Cardiac muscle cell (in vitro differentiated cells and primary cell): Measurements from ENCODE around the gene MCTP1. TPM values are rescaled to one million over a fixed set of nuclear protein-coding genes. Genes with fewer than 3 reads are reported as not detected.
"Not testable (repeated sequence)": the region's sequence is repeated elsewhere in the genome, so short reads cannot be mapped to it uniquely, and the experiment has no call there.

Experiments used
- DNase-seq, 2 donors: peaks; one replicate each; pipeline versions ENCODE4 v3.0.0 to v3.0.0-alpha.2; 2010 to 2017; ENCODE audit warnings: low read depth in 1 of 2, low spot score in 1 of 2
- H3K27ac ChIP-seq: fragments of 200-600 bp; sonication (generic); 2 replicates; pipeline ENCODE4 v1.5.1; 2016
- H3K27me3 ChIP-seq: fragments of 200-600 bp; sonication (generic); 2 replicates; pipeline ENCODE4 v1.6.0; 2016; ENCODE audit warnings: control low read depth
- H3K36me3 ChIP-seq: fragments of 200-600 bp; sonication (generic); 2 replicates; pipeline ENCODE4 v1.5.1; 2016; ENCODE audit warnings: control low read depth
- H3K4me1 ChIP-seq: fragments of 200-600 bp; sonication (generic); 2 replicates; pipeline ENCODE4 v1.8.1; 2017; ENCODE audit warnings: low read depth, mild to moderate bottlenecking, mixed run types
- H3K4me3 ChIP-seq: fragments of 200-600 bp; sonication (generic); 2 replicates; pipeline ENCODE4 v1.5.1; 2016; ENCODE audit warnings: mild to moderate bottlenecking
- H3K9me3 ChIP-seq: fragments of 200-600 bp; sonication (generic); 2 replicates; pipeline ENCODE4 v1.5.1; 2017; ENCODE audit warnings: low read depth, mild to moderate bottlenecking, control low read depth
- CTCF ChIP-seq: IDR thresholded peaks from 2 replicates; pipeline ENCODE4 v1.5.1; 2012; ENCODE audit warnings: low read depth, mild to moderate bottlenecking, low read length
- polyA plus RNA-seq: library from polyadenylated mRNA; unstranded; fragments of >200 nt; fragmentation: Nextera tagmentation; extraction: Ambion mirVana; gene quantifications from 2 replicates; pipeline ENCODE4 v1.2.1, GENCODE V29; 2016
- total RNA-seq: library from RNA; depleted of rRNA; stranded (reverse); fragments of >200 nt; gene quantifications from 2 replicates; pipeline ENCODE4 v1.2.3, GENCODE V29; 2016

MCTP1 gene
- total and polyA plus RNA-seq, 2 experiments from 2014 or later: 1.4 TPM; not detected in 1

GRCh38 chr5:95217881-95218280 lies 67.0 kb downstream of the MCTP1 start:
- H3K4me1 ChIP-seq: no peaks in the 10 kb centered on the region
- no peak overlapping the region for H3K27ac ChIP-seq
- no peak overlapping the region for H3K4me3 ChIP-seq
- no peak for TF ChIP-seq CTCF
- H3K36me3 ChIP-seq: no peaks in the 10 kb centered on the region
- DNase-seq: no peak
- H3K27me3 ChIP-seq: no peaks in the 10 kb centered on the region
- no peaks in the 10 kb centered on the region for H3K9me3 ChIP-seq

GRCh38 chr5:95217351-95217750 lies 67.5 kb downstream of the MCTP1 start:
- H3K27ac ChIP-seq: no peak overlapping the region
- no peaks in the 10 kb centered on the region for H3K36me3 ChIP-seq
- no peaks in the 10 kb centered on the region for H3K27me3 ChIP-seq
- TF ChIP-seq CTCF: no peak
- H3K4me3 ChIP-seq: no peak overlapping the region
- DNase-seq: no peak
- H3K9me3 ChIP-seq: no peaks in the 10 kb centered on the region
- no peaks in the 10 kb centered on the region for H3K4me1 ChIP-seq

- Histone ChIP-seq H3K9me3 (no peaks in the 10 kb centered on the region), H3K27ac (no peak overlapping the region), H3K36me3 (no peaks in the 10 kb centered on the region), H3K4me3 (no peak overlapping the region), H3K27me3 (no peaks in the 10 kb centered on the region), H3K4me1 (no peaks in the 10 kb centered on the region)
- TF ChIP-seq CTCF: no peak
- no peak for DNase-seq
Observed at GRCh38 chr5:95216136-95216955, 68.5 kb downstream of the MCTP1 start.

GRCh38 chr5:95207811-95208210 lies 77.1 kb downstream of the MCTP1 start:
- not testable (repeated sequence) for H3K27ac ChIP-seq, H3K4me1 ChIP-seq, H3K9me3 ChIP-seq, DNase-seq, H3K4me3 ChIP-seq, H3K36me3 ChIP-seq, H3K27me3 ChIP-seq

GRCh38 chr5:95194856-95195255 lies 90.0 kb downstream of the MCTP1 start:
- TF ChIP-seq CTCF: no peak
- no peaks in the 10 kb centered on the region for H3K27me3 ChIP-seq
- H3K27ac ChIP-seq: no peak overlapping the region
- no peaks in the 10 kb centered on the region for H3K36me3 ChIP-seq
- no peaks in the 10 kb centered on the region for H3K4me1 ChIP-seq
- no peak overlapping the region for H3K4me3 ChIP-seq
- no peak for DNase-seq
- no peaks in the 10 kb centered on the region for H3K9me3 ChIP-seq

GRCh38 chr5:95191330-95191729 lies 93.6 kb downstream of the MCTP1 start:
- H3K9me3 ChIP-seq: no peaks in the 10 kb centered on the region
- no peaks in the 10 kb centered on the region for H3K4me1 ChIP-seq
- DNase-seq: no peak
- H3K27me3 ChIP-seq: no peaks in the 10 kb centered on the region
- no peak overlapping the region for H3K27ac ChIP-seq
- no peaks in the 10 kb centered on the region for H3K36me3 ChIP-seq
- TF ChIP-seq CTCF: no peak
- no peak overlapping the region for H3K4me3 ChIP-seq
